GM19099 (cell line): ENCODE results near the gene CTSE.

Experiments
- POLR2A ChIP-seq: IDR thresholded peaks from 3 replicates; pipeline ENCODE4 v1.6.1; 2011; ENCODE audit warnings: low read depth; ENCODE audit not compliant: insufficient read length; ENCODE audit errors: extremely low read depth

Gene CTSE

GRCh38 chr1:206021626-206022365 is 1.9 kb downstream of the CTSE start:
- TF ChIP-seq POLR2A = no peak

GRCh38 chr1:206021008-206021625 is 2.6 kb downstream of the CTSE start:
- no peak for TF ChIP-seq POLR2A

- no peak for TF ChIP-seq POLR2A
Measured at GRCh38 chr1:206020393-206021007, 3.2 kb downstream of the CTSE start.

- no peak for TF ChIP-seq POLR2A
Measured at GRCh38 chr1:206015071-206015470, 8.6 kb downstream of the CTSE start.

- TF ChIP-seq POLR2A = no peak
Measured at GRCh38 chr1:206014601-206015000, 9.1 kb downstream of the CTSE start.

GRCh38 chr1:206013026-206013795 is 10.5 kb downstream of the CTSE start:
- no peak for TF ChIP-seq POLR2A

- TF ChIP-seq POLR2A = no peak
Measured at GRCh38 chr1:206012086-206012859, 11.4 kb downstream of the CTSE start.

GRCh38 chr1:206011057-206011456 is 12.6 kb downstream of the CTSE start:
- TF ChIP-seq POLR2A = no peak

- no peak for TF ChIP-seq POLR2A
Measured at GRCh38 chr1:206010060-206010459, 13.6 kb downstream of the CTSE start.

GRCh38 chr1:206006946-206007345 is 16.7 kb downstream of the CTSE start:
- no peak for TF ChIP-seq POLR2A

- no peak for TF ChIP-seq POLR2A
Measured at GRCh38 chr1:206005778-206006180, 17.9 kb downstream of the CTSE start.

- TF ChIP-seq POLR2A = no peak
Measured at GRCh38 chr1:206005234-206005633, 18.5 kb downstream of the CTSE start.

GRCh38 chr1:206004826-206005225 is 18.9 kb downstream of the CTSE start:
- TF ChIP-seq POLR2A = no peak
